KMS-11 (cell line): ENCODE data around the gene PLD1.

Experiments
- H2AFZ ChIP-seq: fragments of 200-600 bp; sonication (generic); 2 replicates; pipeline ENCODE4 v1.6.1; 2016; ENCODE audit warnings: antibody characterized with exemption, mixed run types, low read depth
- H3K27ac ChIP-seq: fragments of 200-600 bp; sonication (generic); 2 replicates; pipeline ENCODE4 v1.6.1; 2016; ENCODE audit warnings: mild to moderate bottlenecking, mixed run types
- H3K27me3 ChIP-seq: fragments of 200-600 bp; sonication (generic); 2 replicates; pipeline ENCODE4 v1.6.1; 2017; ENCODE audit warnings: mild to moderate bottlenecking, low read depth, mixed run types, moderate library complexity; ENCODE audit not compliant: insufficient read depth
- H3K36me3 ChIP-seq: fragments of 200-600 bp; sonication (generic); 2 replicates; pipeline ENCODE4 v1.6.1; 2017; ENCODE audit warnings: mild to moderate bottlenecking, mixed run types; ENCODE audit not compliant: insufficient read depth
- H3K4me1 ChIP-seq: fragments of 200-600 bp; sonication (generic); 2 replicates; pipeline ENCODE4 v1.6.1; 2016; ENCODE audit warnings: mild to moderate bottlenecking, low read depth, mixed run types; ENCODE audit not compliant: poor library complexity, severe bottlenecking
- H3K4me2 ChIP-seq: fragments of 200-600 bp; sonication (generic); 2 replicates; pipeline ENCODE4 v1.7.0; 2016; ENCODE audit warnings: mild to moderate bottlenecking, mixed run types
- H3K4me3 ChIP-seq: fragments of 200-600 bp; sonication (generic); IDR thresholded peaks from 2 replicates; pipeline ENCODE4 v1.6.1; 2017; ENCODE audit warnings: low read depth, low read length, mixed read lengths; ENCODE audit not compliant: insufficient read depth
- H3K79me2 ChIP-seq: fragments of 200-600 bp; sonication (generic); 2 replicates; pipeline ENCODE4 v1.6.1; 2016; ENCODE audit warnings: low read depth, mixed run types; ENCODE audit not compliant: insufficient read depth
- H3K9ac ChIP-seq: fragments of 200-600 bp; sonication (generic); 2 replicates; pipeline ENCODE4 v1.6.1; 2016; ENCODE audit warnings: mild to moderate bottlenecking, mixed run types
- H4K20me1 ChIP-seq: fragments of 200-600 bp; sonication (generic); 2 replicates; pipeline ENCODE4 v1.6.1; 2016; ENCODE audit warnings: mild to moderate bottlenecking, mixed run types; ENCODE audit not compliant: insufficient read depth
- CTCF ChIP-seq: fragments of 200-600 bp; sonication (generic); conservative IDR thresholded peaks from 2 replicates; pipeline ENCODE4 v1.6.1; 2017; ENCODE audit warnings: low read depth, mild to moderate bottlenecking, antibody characterized with exemption, low read length, moderate library complexity, mixed read lengths

PLD1 gene

GRCh38 chr3:171790898-171791691 lies 19.2 kb downstream of the PLD1 start:
- Histone ChIP-seq H3K79me2 (no peaks in the 10 kb centered on the region), H3K27ac (no peak overlapping the region), H3K27me3 (no peaks in the 10 kb centered on the region), H3K4me3 (no peak overlapping the region), H3K36me3 (no peaks in the 10 kb centered on the region), H4K20me1 (no peaks in the 10 kb centered on the region), H3K4me1 (no peaks in the 10 kb centered on the region), H3K4me2 (no peak overlapping the region), H3K9ac (no peak overlapping the region), H2AFZ (no peak overlapping the region)
- no peak for TF ChIP-seq CTCF

GRCh38 chr3:171790574-171790897 lies 19.7 kb downstream of the PLD1 start:
- H3K9ac ChIP-seq = no peak overlapping the region
- no peak overlapping the region for H3K4me2 ChIP-seq
- H3K4me3 ChIP-seq = no peak overlapping the region
- no peak for TF ChIP-seq CTCF
- H3K4me1 ChIP-seq = no peaks in the 10 kb centered on the region
- H3K27ac ChIP-seq = no peak overlapping the region
- H3K27me3 ChIP-seq = no peaks in the 10 kb centered on the region
- H2AFZ ChIP-seq = no peak overlapping the region
- no peaks in the 10 kb centered on the region for H4K20me1 ChIP-seq
- no peaks in the 10 kb centered on the region for H3K79me2 ChIP-seq
- H3K36me3 ChIP-seq = no peaks in the 10 kb centered on the region

GRCh38 chr3:171789759-171790505 lies 20.4 kb downstream of the PLD1 start:
- H3K9ac ChIP-seq = no peak overlapping the region
- no peak overlapping the region for H3K27ac ChIP-seq
- H3K36me3 ChIP-seq = no peaks in the 10 kb centered on the region
- H3K4me3 ChIP-seq = no peak overlapping the region
- H3K4me1 ChIP-seq = no peaks in the 10 kb centered on the region
- H4K20me1 ChIP-seq = no peaks in the 10 kb centered on the region
- no peaks in the 10 kb centered on the region for H3K27me3 ChIP-seq
- no peak for TF ChIP-seq CTCF
- H3K4me2 ChIP-seq = no peak overlapping the region
- H2AFZ ChIP-seq = no peak overlapping the region
- H3K79me2 ChIP-seq = no peaks in the 10 kb centered on the region

- no peak for TF ChIP-seq CTCF
- no peak overlapping the region for H3K9ac ChIP-seq
- no peaks in the 10 kb centered on the region for H3K36me3 ChIP-seq
- H3K4me3 ChIP-seq = no peak overlapping the region
- H3K4me2 ChIP-seq = no peak overlapping the region
- H3K4me1 ChIP-seq = no peaks in the 10 kb centered on the region
- H3K27ac ChIP-seq = no peak overlapping the region
- no peaks in the 10 kb centered on the region for H3K27me3 ChIP-seq
- no peak overlapping the region for H2AFZ ChIP-seq
- H3K79me2 ChIP-seq = no peaks in the 10 kb centered on the region
- H4K20me1 ChIP-seq = no peaks in the 10 kb centered on the region
Measured at GRCh38 chr3:171788546-171789351, 21.5 kb downstream of the PLD1 start.
